Activated CD4-positive, alpha-beta T cell treated with anti-CD3 and anti-CD28 coated beads, Interleukin-10, Interleukin-2, amounts not matched to agents 100 ng/mL and 50 ng/mL, durations not matched to agents 16 hours and 8 hours (primary cell): ENCODE results near the gene NAPG.
A peak's percentile ranks its signal among the peaks of the same experiment; 100 is the strongest.
"Not testable (repeated sequence)": the region's sequence is repeated elsewhere in the genome, so short reads cannot be mapped to it uniquely, and the experiment has no call there.

Source experiments
- DNase-seq: peaks from one replicate; pipeline ENCODE4 v3.0.0-alpha.2; 2020

The NAPG gene

GRCh38 chr18:10552226-10552625 lies 26.4 kb downstream of the NAPG start:
- no peak for DNase-seq

DNA sequence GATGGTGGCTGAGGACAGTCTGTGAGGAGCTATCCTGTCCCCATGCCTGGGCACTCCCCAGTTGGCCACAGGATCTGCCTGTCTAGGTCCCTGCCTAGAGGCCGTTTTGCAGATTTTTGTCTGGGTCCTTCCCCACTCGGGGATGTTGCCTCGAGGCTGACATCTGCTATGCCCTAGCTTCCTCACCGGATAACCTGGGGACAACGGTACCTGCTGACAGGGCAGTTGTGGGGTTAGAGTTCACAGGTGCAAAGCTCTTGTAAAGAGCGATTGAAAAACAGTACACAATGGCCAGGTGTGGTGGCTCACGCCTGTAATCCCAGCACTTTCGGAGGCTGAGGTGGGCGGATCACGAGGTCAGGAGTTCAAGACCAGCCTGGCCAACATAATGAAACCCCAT lies 30.4 kb downstream of the NAPG start:
- DNase-seq, result not testable (repeated sequence)

DNA sequence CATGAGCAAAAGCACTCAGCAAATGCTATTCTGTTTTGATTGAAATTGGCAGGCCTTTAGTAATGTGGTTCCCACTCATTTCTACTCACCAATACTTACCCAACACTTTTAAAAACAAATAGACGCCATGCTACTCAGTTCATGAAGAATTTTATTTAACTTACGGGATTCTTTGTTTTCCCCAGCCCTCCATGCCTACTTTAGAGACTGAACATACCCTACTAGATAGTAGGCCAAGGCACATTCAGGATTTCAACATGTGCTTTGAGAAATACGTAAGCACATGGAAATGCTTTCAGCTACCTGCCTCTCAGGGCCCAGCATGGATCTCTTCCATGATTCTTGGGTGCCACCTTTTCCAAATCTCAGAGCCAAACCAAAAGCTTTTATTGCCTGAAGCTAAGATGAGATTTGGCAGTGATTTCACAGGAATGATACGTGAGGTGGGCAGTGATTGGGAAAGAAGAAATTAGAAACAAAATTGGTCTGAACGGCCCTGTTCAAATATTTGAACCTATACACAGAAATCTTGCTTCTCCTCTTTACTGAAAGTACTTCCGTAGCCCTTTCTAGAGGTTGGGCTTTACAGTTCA lies 31.4 kb downstream of the NAPG start:
- no peak for DNase-seq

GRCh38 chr18:10558243-10558966 lies 32.6 kb downstream of the NAPG start:
- no peak for DNase-seq

DNA sequence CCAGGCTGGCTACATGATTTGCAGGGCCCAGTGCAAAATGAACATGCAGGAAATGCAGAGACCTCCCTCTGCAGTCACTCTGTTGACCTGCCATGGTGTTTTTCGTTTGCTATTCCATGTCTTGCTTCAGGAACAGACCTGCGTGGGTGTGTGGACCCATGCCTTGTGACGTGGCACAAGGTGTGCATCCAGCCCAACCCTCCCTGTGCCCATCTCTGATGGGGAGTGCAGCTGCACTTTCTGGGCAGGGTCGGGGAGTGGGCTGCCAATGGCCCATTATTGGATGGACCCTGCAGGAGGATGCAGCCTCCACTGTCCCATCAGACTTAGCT lies 33.1 kb downstream of the NAPG start:
- DNase-seq, result no peak

DNA sequence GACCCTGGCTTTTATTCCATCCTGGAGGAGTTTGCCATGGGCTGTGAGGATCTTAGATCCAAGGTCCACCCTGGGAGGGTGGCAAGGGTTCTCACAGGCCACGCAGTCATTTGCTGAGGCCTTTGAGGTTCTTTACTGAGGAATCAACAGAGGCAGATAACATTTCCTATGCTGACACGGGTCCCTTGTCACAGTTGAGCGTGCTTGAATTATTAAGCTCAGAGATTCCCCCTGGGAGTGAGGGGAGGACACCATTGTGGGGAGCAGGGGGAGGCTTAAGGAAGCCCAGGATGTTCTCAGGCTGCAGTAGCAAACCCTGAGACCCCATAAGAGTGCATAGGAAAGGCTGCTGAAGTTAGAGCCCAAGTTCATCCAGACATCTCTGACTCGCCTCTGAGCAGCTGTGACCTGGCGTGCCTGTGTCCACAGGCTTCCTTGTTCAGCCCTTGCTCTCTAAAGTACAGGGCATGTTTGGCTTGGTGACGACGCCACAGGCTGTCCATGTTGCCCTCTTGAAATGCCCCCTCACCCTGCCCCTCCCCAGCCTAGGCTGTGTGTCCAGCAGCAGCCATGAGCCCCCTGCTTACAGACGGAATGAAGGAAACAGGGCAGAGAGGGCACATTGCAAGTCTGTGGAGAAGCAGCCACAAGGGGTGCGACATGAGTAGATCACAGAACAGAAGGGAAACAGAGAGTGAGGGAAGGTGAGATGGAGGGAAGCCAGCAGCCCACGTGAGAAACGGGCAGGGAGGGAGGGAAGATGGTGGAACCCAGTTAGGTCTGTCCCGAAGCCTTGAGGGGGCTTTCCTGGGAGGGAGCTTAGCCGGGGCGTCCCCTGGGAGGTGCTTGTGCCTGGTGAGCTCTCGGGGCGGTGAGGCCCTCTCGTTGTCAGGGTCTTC lies 34.0 kb downstream of the NAPG start:
- DNase-seq, result no peak

- DNase-seq, result peak; percentile 64
Observed at GRCh38 chr18:10560452-10561045, 34.7 kb downstream of the NAPG start.

- no peak for DNase-seq
Observed at GRCh38 chr18:10562773-10563160, 36.9 kb downstream of the NAPG start.

- DNase-seq, result no peak
Observed at GRCh38 chr18:10563886-10564285, 38.1 kb downstream of the NAPG start.

GRCh38 chr18:10564975-10565773 lies 39.3 kb downstream of the NAPG start:
- DNase-seq, result no peak

- no peak for DNase-seq
Observed at GRCh38 chr18:10565835-10566234, 40.0 kb downstream of the NAPG start.

GRCh38 chr18:10566390-10566789 lies 40.6 kb downstream of the NAPG start:
- no peak for DNase-seq

DNA sequence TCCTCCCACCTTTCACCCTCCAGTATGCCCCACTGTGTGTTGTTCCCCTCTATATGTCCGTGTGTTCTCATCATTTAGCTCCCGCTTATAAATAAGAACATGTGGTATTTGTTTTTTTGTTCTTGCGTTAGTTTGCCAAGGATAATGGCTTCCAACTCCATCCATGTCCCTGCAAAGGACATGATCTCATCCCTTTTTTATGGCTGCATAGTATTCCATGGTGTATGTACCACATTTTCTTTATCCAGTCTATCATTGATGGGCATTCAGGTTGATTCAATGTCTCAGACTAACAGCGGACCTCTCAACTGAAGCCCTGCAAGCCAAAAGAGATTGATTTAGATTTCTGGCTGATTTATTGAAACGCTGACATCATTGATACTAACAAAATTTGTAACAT lies 44.1 kb downstream of the NAPG start:
- DNase-seq, result not testable (repeated sequence)

GRCh38 chr18:10570622-10571021 lies 44.8 kb downstream of the NAPG start:
- no peak for DNase-seq

DNA sequence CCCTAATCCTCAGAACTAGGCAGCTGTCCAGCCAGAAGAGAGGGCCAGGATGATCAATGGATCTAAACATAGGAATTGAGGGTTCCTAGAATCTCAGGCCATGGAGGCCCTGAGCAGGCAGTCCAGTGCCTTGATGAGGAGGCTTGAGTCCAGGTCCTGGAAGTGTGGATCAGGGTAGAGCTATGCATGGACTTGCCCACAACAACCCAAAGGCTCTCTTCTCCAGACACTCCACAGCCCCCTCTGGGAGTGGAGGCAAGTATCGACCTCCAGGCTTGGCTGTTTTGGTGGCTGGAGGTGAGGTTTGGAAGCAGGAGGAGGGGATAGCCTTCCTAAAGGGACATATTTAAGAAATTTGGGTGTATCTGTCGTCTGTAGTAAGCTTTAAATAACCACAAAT lies 45.7 kb downstream of the NAPG start:
- no peak for DNase-seq

GRCh38 chr18:10573261-10573660 lies 47.4 kb downstream of the NAPG start:
- DNase-seq, result not testable (repeated sequence)

- DNase-seq, result not testable (repeated sequence)
Observed at GRCh38 chr18:10574412-10574811, 48.6 kb downstream of the NAPG start.

DNA sequence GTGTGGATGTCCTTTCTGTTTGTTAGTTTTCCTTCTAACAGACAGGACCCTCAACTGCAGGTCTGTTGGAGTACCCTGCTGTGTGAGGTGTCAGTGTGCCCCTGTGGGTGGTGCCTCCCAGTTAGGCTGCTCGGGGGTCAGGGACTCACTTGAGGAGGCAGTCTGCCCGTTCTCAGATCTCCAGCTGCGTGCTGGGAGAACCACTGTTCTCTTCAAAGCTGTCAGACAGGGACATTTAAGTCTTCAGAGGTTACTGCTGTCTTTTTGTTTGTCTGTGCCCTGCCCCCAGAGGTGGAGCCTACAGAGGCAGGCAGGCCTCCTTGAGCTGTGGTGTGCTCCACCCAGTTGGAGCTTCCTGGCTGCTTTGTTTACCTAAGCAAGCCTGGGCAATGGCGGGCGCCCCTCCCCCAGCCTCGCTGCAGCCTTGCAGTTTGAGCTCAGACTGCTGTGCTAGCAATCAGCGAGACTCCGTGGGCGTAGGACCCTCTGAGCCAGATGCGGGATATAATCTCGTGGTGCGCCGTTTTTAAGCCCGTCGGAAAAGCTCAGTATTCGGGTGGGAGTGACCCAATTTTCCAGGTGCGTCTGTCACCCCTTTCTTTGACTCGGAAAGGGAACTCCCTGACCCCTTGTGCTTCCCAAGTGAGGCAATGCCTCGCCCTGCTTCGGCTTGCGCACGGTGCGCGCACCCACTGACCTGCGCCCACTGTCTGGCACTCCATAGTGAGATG lies 52.2 kb downstream of the NAPG start:
- DNase-seq, result not testable (repeated sequence)

- not testable (repeated sequence) for DNase-seq
Observed at GRCh38 chr18:10578573-10578899, 52.7 kb downstream of the NAPG start.

GRCh38 chr18:10579079-10579867 lies 53.4 kb downstream of the NAPG start:
- DNase-seq, result no peak

- no peak for DNase-seq
Observed at GRCh38 chr18:10580215-10580614, 54.4 kb downstream of the NAPG start.
